Smooth muscle cell (in vitro differentiated cells): ENCODE results near the gene CSPG4. TPM values are rescaled to one million over a fixed set of nuclear protein-coding genes. Genes with fewer than 3 reads are reported as not detected.
"Not testable (repeated sequence)": the region's sequence is repeated elsewhere in the genome, so short reads cannot be mapped to it uniquely, and the experiment has no call there.

Source experiments
- DNase-seq: peaks from one replicate; lab custom pipeline; 2025; ENCODE audit not compliant: unreplicated experiment; lab: John Stamatoyannopoulos, UW
- H2AFZ ChIP-seq: fragments of 200-600 bp; sonication (generic); 2 replicates; pipeline ENCODE4 v1.6.0; 2016; ENCODE audit warnings: antibody characterized with exemption, low read depth, mild to moderate bottlenecking
- H3F3A ChIP-seq: fragments of 200-600 bp; sonication (generic); 2 replicates; pipeline ENCODE4 v1.6.0; 2017; ENCODE audit warnings: antibody characterized with exemption, low read depth
- H3K27ac ChIP-seq: fragments of 200-600 bp; sonication (generic); 2 replicates; pipeline ENCODE4 v1.5.1; 2016; ENCODE audit warnings: low read depth, mild to moderate bottlenecking
- H3K27me3 ChIP-seq: fragments of 200-600 bp; sonication (generic); 2 replicates; pipeline ENCODE4 v1.6.1; 2016; ENCODE audit warnings: low read depth, mild to moderate bottlenecking
- H3K36me3 ChIP-seq: fragments of 200-600 bp; sonication (generic); 2 replicates; pipeline ENCODE4 v1.5.1; 2016; ENCODE audit warnings: low read depth
- H3K4me1 ChIP-seq: fragments of 200-600 bp; sonication (generic); 2 replicates; pipeline ENCODE4 v1.5.1; 2016; ENCODE audit warnings: low read depth
- H3K4me2 ChIP-seq: fragments of 200-600 bp; sonication (generic); 2 replicates; pipeline ENCODE4 v1.6.0; 2016; ENCODE audit warnings: mild to moderate bottlenecking
- H3K4me3 ChIP-seq: fragments of 200-600 bp; sonication (generic); 2 replicates; pipeline ENCODE4 v1.5.1; 2016; ENCODE audit warnings: mild to moderate bottlenecking
- H3K79me2 ChIP-seq: fragments of 200-600 bp; sonication (generic); 2 replicates; pipeline ENCODE4 v1.6.0; 2016; ENCODE audit warnings: low read depth, mild to moderate bottlenecking
- H3K9ac ChIP-seq: fragments of 200-600 bp; sonication (generic); 2 replicates; pipeline ENCODE4 v1.6.0; 2016; ENCODE audit warnings: low read depth
- H3K9me3 ChIP-seq: fragments of 200-600 bp; sonication (generic); replicated peaks from 2 replicates; pipeline ENCODE4 v1.5.1; 2016; ENCODE audit warnings: low read depth
- H4K20me1 ChIP-seq: fragments of 200-600 bp; sonication (generic); 2 replicates; pipeline ENCODE4 v1.6.0; 2016; ENCODE audit warnings: low read depth
- WGBS: methylation state at CpG from one replicate; pipeline ENCODE4 v1.1.7; 2016; ENCODE audit warnings: low lambda C conversion rate; 5-methylcytosine and 5-hydroxymethylcytosine counted together
- polyA plus RNA-seq: library from polyadenylated mRNA; unstranded; fragments of >200 nt; fragmentation: Nextera tagmentation; extraction: Ambion mirVana; gene quantifications from 2 replicates; pipeline ENCODE4 v1.2.1, GENCODE V29; 2016
- total RNA-seq: library from RNA; depleted of rRNA; stranded (reverse); fragments of >200 nt; gene quantifications from 2 replicates; pipeline ENCODE4 v1.2.3, GENCODE V29; 2014
- TF ChIP-seq, protein P1 (sequence below): fragments of 200-600 bp; sonication (generic); IDR thresholded peaks from 2 replicates; pipeline ENCODE4 v1.5.1; 2017; ENCODE audit warnings: borderline replicate concordance, mild to moderate bottlenecking, antibody characterized with exemption; ENCODE audit not compliant: insufficient read depth, poor library complexity, severe bottlenecking

Gene CSPG4
- total and polyA plus RNA-seq, 2 experiments from 2014 or later: 35.3 to 54.9 TPM

DNA sequence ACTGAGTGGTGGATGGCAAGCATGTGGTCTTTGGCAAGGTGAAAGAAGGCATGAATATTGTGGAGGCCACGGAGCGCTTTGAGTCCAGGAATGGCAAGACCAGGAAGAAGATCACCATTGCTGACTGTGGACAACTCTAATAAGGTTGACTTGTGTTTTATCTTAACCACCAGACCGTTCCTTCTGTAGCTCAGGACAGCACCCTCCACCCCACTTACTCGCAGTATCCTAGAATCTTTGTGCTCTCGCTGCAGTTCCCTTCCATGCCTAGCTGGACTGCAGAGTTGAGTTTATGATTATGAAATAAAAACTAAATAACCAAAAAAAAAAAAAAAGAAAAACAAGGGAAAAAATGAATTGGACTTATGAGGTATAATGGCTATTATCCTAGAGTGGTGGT is 34.5 kb upstream of the CSPG4 start:
- H3K4me2 ChIP-seq, H3K79me2 ChIP-seq, DNase-seq, H3F3A ChIP-seq, H3K4me3 ChIP-seq, H3K36me3 ChIP-seq, H3K27me3 ChIP-seq, H3K9me3 ChIP-seq, H2AFZ ChIP-seq, H3K9ac ChIP-seq, H3K4me1 ChIP-seq, H3K27ac ChIP-seq, H4K20me1 ChIP-seq: not testable (repeated sequence)
- 97% methylated on average over 5 of the region's 5 CpGs for WGBS

DNA sequence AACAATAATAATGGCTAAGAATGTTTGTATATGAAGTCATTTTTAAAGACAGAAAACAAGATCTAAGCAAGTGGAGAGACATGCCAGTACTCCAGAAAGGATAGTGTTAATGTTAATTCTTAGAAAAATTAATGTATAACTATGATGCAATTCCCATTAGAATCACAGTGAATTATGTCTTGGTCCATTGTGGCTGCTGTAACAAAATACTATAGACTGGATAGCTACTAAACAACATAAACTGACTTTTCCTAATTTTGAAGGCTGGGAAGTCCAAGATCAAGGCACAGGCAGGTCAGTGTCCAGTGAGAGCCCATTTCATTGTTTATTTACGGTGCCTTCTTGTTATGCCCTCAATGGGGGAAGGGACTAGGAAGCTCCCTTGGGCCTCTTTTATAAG is 32.7 kb upstream of the CSPG4 start:
- no peaks in the 10 kb centered on the region for H3K79me2 ChIP-seq
- WGBS: 71% methylated on average over 1 of the region's 1 CpG

DNA sequence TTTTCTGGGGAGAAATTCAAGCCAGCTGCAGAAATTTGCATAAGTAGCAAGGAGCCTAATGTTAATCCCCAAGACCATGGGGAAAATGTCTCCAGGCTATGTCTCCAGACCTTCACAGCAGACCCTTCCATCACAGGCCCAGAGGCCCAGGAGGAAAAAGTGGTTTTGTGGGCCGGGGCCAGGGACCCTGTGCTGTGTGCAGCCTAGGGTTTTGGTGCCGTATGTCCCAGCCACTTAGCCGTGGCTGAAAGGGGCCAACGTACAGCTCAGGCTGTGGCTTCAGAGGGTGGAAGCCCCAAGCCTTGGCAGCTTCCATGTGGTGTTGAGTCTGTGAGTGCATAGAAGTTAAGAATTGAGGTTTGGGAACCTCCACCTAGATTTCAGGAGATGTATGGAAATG is 29.7 kb upstream of the CSPG4 start:
- H3K4me1 ChIP-seq, H3K4me2 ChIP-seq, H4K20me1 ChIP-seq, H3K27me3 ChIP-seq, DNase-seq, H2AFZ ChIP-seq, H3K27ac ChIP-seq, H3F3A ChIP-seq, H3K9ac ChIP-seq, H3K4me3 ChIP-seq, H3K36me3 ChIP-seq, H3K79me2 ChIP-seq, H3K9me3 ChIP-seq: not testable (repeated sequence)
- 92% methylated on average over 4 of the region's 4 CpGs for WGBS

More for the DNA sequence above, 32.7 kb upstream of the CSPG4 start:
- Histone ChIP-seq H3K27me3 (no peaks in the 10 kb centered on the region), H3K4me1 (no peaks in the 10 kb centered on the region), H3F3A (no peaks in the 10 kb centered on the region), H2AFZ (no peak overlapping the region), H3K27ac (no peak overlapping the region), H3K4me3 (no peak overlapping the region), H3K4me2 (no peak overlapping the region), H3K9me3 (no peaks in the 10 kb centered on the region), H4K20me1 (no peaks in the 10 kb centered on the region), H3K36me3 (no peaks in the 10 kb centered on the region), H3K9ac (no peak overlapping the region)
- TF ChIP-seq, protein P1, sequence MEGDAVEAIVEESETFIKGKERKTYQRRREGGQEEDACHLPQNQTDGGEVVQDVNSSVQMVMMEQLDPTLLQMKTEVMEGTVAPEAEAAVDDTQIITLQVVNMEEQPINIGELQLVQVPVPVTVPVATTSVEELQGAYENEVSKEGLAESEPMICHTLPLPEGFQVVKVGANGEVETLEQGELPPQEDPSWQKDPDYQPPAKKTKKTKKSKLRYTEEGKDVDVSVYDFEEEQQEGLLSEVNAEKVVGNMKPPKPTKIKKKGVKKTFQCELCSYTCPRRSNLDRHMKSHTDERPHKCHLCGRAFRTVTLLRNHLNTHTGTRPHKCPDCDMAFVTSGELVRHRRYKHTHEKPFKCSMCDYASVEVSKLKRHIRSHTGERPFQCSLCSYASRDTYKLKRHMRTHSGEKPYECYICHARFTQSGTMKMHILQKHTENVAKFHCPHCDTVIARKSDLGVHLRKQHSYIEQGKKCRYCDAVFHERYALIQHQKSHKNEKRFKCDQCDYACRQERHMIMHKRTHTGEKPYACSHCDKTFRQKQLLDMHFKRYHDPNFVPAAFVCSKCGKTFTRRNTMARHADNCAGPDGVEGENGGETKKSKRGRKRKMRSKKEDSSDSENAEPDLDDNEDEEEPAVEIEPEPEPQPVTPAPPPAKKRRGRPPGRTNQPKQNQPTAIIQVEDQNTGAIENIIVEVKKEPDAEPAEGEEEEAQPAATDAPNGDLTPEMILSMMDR: no peak
- no peak for DNase-seq

DNA sequence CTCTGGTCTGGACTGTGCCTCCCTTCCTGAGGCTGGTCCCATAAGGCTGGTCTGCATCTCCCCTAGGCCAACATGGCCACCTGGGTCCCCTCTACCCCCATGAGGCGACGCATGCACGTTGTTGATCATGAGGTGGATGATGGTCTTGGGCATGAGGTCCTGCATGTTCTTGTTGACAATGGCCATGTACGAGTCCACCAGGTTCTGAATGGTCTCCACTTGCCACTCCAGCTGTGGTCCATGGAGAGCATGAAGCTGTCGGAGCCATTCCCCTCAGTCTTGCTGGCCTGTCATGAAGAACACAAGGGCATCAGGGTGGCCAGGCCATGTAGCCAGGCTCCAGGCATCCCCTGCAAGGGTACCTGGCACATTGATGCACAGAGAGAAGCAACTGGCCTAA is 27.1 kb upstream of the CSPG4 start:
- Histone ChIP-seq H4K20me1 (no peaks in the 10 kb centered on the region), H3K9me3 (no peaks in the 10 kb centered on the region), H3K4me1 (no peaks in the 10 kb centered on the region), H3K9ac (no peak overlapping the region), H3K27ac (no peak overlapping the region), H3K27me3 (no peaks in the 10 kb centered on the region), H3K36me3 (no peaks in the 10 kb centered on the region), H3F3A (no peaks in the 10 kb centered on the region), H2AFZ (no peak overlapping the region), H3K4me2 (no peak overlapping the region), H3K79me2 (no peaks in the 10 kb centered on the region), H3K4me3 (no peak overlapping the region)
- DNase-seq: no peak
- TF ChIP-seq, protein P1: no peak
- WGBS: 95% methylated on average over 5 of the region's 5 CpGs

DNA sequence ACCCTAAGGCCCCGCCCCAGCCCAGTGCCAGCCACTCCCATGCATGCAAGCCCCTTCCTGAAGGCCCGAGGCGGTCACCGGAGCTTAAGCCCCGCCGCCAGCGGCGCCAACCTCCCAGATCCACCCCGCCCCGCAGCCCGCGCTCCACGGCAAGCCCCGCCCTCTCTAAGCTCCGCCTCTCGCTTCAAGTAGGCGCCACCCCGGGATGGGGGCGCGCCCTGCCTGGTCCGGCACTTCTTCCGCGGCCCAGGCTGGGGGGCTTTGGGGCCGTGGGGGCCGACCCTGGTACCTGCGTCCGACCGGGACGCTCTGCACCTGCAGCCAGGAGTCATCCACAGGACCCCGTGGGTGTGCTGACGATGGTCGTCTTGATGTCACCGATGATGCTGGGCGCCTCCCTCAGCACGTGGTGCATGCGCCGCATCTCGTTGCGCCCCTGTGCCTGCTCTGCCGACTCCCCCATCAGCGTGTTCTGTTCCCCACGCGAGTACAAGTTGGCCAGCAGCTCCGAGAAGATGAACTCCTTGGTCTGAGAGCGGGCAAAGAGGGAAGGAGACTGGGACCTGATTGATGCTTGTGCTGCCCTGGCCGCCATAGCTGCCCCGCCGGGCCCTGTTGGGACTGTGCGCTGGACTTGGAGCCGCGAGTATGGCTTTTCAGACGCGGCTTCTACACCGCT is 26.1 kb upstream of the CSPG4 start:
- Histone ChIP-seq H3K4me1 (no peaks in the 10 kb centered on the region), H3K4me3 (peak overlapping the region; percentile 75), H2AFZ (peak overlapping the region; percentile 65), H3F3A (no peaks in the 10 kb centered on the region), H3K9ac (no peak overlapping the region), H3K27me3 (no peaks in the 10 kb centered on the region), H3K4me2 (peak overlapping the region; percentile 95), H3K27ac (no peak overlapping the region), H3K79me2 (no peaks in the 10 kb centered on the region), H3K36me3 (no peaks in the 10 kb centered on the region), H4K20me1 (no peaks in the 10 kb centered on the region), H3K9me3 (no peaks in the 10 kb centered on the region)
- DNase-seq: peak; percentile 81
- TF ChIP-seq, protein P1: no peak
- WGBS: 20% methylated on average over 48 of the region's 54 CpGs
